Stimulated activated naive CD4-positive, alpha-beta T cell (primary cell): ENCODE results near the gene NPAS1.
A peak's percentile ranks its signal among the peaks of the same experiment; 100 is the strongest.

Experiments
- DNase-seq, 6 experiments: peaks; one replicate each; lab custom pipeline; 2025; lab: John Stamatoyannopoulos, UW

Gene NPAS1

DNA sequence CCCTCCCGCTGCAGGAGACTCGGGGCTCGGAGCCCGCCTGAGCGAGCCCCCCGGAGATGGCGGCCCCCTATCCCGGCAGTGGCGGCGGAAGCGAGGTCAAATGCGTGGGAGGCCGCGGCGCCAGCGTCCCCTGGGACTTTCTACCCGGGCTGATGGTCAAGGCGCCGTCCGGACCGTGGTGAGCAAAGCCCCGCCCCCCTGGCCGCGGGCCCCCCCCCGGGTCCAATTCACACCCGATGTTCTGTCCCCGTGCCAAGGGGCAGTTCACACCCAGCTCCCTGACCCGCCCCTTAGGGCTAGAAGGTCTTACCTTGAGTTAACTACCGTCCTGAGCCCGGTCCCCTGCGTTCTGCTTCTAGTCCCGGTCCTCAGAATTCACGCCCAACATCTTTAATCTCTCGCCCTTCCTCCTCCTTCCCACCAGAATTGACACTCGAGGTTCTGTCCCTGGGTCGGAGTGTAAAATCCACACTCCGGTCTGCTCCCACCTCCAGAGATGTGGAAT, 1.4 kb downstream of the NPAS1 start:
- no peak for DNase-seq

DNA sequence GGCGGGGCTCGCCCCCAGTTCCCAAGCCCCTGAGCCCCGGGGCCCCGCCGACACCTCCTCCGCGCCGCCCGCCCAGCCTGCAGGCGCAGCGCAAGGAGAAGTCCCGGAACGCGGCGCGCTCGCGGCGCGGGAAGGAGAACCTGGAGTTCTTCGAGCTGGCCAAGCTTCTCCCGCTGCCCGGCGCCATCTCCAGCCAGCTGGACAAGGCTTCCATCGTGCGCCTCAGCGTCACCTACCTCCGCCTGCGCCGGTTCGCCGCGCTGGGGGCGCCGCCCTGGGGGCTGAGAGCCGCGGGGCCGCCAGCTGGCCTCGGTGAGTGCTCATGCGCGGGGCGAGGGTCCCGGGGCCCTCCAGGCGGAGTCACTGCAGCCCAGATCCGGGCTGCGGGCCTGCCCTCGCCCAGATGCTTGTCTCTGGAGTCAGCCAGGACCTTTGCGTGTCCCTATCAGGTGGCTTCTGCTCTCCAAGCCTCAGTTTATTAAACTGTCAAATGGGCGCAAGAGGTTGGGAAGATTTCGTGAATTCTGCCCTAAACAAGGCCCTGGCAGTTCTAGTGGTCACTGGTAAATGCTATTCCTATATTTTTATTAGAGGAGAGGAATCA, 2.0 kb downstream of the NPAS1 start:
- no peak for DNase-seq

DNA sequence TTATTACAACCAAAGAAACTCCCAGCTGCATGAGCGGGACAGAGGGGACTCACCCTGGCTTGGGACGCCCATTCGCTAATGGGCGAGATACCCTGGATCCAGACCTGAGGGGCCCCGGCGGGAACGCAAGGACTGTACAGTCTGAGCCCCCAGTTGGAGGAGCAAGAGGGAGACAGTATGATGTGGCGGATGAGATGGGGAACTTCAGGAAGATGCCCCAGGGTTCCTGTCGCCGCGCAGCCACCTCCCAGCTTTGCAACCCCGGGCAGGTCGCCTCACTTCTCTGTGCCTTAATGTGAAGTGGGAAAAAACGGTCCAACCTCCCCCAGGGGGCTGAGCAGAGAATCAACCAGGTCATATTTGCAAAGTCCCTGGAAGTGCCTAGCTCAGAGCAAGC, 2.5 kb downstream of the NPAS1 start:
- no peak for DNase-seq

DNA sequence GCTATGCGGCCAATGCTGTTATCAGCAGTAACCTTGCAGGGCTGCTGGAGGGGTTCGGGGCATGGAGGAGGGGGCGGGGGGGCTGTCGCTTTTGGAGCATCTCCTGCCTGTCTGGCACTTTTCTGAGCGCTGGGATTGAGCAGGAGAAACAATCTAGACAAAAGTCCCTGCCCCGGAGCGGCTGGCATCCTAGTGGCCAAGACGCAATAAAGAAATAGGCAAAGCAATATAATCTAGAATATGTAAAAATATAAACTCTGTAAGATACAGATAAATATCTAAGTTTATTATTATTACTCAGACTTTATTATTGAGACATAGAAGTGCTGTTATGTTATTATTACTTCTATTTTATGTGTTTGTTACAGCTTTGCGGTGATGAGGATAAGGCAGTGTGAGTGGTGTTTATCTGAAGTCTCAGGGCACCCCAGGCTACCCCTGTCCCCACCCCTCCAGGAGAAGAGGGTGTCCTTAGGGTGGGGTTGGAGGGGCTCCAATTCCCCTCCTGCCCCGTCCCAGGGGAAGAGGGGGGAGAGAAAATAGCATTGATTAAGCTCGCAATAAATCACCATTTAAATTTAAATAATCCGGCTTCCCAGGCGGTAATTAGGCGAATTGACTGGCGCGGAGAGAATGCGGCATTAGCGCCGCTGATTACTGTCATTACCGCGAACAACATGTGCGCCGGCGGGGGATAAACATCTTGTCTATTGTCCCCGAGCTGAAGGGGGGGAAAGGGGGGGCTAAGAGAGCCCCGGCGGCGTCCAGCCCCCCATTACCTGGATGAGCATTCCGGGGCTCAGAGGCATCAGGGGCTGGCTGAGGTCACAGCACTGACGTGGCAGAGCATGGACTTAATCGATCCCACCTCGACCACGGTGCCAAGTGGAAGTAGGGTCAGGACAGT, 3.2 kb downstream of the NPAS1 start:
- no peak for DNase-seq

DNA sequence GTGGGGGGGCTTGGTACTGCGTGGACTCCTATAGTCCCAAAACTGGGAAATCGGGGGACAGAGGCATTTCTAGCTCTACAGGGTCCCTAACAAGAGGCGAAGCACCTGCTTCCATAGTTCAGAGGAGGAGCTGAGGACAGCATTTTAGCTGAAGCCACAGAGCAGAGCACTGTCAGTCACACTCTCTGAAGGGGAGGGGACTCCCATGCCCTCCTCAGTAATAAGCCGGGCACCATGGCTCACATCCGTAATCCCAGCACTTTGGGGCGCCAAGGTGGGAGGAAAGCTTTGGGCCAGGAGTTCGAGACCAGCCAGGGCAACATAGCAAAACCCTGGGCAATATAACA, 3.8 kb downstream of the NPAS1 start:
- DNase-seq: no peak

DNA sequence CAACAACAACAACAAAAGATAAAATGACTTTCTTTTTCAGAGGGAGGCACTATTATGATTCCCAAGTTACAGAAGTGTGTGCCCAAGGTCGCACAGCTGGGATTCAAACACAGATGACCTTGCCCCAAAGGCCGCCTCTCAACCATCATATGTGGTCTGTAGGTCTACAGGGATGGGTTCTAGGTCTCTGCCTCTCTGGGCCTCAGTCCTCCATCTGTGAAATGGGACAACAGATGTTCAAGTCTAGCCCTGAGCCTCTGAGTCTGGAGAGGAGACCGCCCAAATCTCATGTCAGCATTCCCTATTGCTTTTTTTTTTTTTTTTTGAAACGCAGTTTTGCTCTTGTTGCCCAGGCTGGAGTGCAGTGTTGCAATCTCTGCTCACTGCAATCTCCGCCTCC, 4.9 kb downstream of the NPAS1 start:
- no peak for DNase-seq

DNA sequence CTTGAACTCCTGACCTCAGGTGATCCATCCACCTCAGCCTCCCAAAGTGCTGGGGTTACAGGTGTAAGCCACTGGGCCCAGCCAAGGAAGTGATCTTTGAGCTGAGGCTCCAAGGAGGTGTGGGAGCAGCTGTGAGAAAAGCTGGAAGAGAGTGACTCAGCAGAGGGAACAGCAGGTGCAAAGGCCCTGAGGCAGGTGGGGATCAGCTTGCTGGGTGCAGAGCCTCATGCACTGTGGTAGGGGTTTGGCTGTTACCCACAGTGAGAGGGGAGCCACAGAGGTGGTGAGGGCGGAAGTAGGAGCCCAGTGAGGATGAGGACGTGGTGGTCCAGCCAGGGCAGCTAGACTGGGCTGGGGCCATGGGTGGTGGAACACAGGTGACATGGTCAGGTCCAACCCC, 6.5 kb downstream of the NPAS1 start:
- no peak for DNase-seq

DNA sequence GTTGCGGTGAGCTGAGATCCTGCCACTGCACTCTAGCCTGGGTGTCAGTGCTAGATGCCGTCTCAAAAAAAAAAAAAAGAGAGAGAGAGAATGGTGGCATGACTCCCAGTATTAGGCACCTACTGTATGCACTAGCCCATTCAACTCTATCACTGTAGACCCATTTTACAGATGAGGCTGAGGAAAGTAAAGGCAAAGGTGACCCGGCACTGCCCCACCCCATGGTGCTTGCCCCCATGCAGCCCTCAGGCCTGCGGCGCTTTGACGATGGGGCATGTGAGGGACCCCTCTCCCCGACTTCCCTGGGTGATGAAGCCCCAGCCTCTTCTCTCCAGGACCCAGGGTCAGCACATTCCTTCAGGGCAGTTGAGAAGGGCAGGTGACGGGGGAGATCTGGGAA, 7.3 kb downstream of the NPAS1 start:
- DNase-seq: no peak

DNA sequence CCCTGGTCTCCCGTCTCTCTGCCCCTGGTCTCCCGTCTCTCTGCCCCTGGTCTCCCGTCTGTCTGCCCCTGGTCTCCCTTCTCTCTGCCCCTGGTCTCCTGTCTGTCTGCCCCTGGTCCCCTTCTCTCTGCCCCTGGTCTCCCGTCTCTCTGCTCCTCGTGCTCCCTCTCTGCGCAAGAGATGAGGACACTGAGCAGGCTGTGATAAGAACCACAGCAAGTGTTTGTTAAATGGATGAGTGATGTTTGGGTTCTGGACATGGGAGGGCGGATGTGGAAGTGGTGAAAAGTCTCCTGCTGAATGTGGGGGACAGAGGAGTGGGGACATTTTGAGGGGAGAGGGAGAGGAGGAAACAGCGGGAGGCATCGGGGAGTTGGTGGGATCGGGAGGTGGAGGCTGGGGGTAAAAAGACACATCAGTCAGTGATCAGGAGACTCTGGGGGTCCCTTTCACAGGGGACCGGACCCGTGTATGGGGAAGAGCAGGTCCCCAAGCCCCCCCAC, 8.0 kb downstream of the NPAS1 start:
- no peak for DNase-seq

DNA sequence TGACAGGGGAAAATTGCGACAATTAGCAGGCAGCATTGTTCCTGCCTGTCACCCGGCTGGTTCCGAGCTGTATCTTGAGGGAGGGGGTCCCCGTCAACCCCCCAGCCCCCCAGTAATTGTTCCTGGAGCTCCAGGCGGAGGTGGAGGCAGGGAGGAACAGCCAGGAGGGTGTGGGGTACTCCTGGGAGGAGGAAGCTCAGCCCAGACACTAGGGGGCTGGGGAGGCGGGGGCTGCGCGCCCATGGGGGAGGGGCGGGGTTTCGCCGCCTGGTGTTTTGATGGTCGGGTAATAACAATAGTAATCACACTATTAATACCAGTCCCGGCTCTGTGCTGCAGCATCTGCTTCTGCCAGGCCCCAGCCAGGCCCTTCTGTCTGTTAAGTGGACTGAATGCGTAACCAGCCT, 8.6 kb downstream of the NPAS1 start:
- no peak for DNase-seq

DNA sequence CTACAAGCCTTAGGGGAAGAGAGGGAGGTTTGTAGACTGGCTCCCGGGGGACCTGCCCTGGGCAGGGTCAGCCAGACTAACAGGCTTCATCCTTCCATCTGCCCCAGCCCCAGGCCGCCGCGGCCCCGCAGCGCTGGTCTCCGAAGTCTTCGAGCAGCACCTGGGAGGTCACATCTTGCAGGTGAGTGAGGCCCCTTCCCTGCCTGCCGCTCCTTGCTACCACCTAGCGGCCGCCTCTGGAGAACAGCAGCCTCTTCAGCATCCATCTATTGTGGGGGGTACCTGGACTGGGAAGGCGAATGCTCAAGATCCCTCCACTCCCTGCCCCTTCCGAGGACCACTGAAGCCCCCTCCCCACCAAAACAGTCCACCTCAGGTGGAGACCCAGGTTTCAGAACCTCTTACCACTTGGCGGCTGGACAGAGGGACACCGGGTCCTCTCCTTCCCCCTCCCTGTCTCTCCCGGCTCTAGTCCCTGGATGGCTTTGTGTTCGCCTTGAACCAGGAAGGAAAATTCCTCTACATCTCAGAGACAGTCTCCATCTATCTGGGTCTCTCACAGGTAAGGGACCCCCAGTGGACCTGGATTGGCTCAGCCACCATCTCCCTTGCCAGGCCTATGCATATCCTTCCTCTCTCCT, 12.7 kb downstream of the NPAS1 start:
- DNase-seq: peak; percentile 15 to 66 (median 50)

DNA sequence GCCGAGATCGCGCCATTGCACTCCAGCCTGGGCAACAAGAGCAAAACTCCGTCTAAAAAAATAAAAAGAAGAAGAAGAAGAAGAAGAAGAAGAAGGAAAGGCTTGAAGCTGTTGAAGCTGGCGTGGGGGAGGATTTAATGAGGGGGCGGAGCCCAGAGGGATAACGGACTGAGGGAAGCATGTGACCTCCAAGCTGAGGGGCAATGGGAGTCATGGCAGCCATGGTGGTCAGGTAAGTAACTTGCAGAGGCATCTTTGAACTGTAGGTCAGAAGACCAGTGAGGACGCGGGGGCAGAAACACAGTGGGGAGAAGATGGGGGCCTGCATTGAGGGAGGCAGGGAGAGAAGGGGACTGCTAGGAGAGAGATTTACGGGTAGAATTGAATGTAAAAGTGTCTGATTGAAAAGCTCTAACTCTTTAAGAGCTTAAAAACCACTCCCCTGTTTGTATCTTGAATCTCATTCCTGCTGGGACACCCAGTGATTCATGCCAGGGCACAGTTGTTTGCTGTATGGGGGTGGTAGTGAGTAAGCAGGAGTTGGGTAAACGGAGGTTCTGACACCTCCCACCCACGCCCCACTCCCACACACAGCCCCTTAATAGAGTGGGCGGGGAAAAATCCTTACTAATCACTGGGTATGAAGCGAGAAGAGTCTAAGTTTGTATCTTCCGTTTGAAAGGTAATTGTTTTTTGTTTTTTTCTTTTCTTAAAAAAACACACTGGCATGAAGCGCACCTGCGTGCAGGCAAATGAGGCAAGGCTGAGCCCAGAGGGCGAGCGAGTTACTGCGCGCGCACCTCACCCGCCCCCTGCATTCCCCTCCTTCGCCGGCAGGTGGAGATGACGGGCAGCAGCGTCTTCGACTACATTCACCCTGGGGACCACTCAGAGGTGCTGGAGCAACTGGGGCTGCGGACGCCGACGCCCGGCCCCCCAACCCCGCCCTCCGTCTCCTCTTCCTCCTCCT, 15.8 kb downstream of the NPAS1 start:
- peak; percentile 89 to 98 (median 94) for DNase-seq

DNA sequence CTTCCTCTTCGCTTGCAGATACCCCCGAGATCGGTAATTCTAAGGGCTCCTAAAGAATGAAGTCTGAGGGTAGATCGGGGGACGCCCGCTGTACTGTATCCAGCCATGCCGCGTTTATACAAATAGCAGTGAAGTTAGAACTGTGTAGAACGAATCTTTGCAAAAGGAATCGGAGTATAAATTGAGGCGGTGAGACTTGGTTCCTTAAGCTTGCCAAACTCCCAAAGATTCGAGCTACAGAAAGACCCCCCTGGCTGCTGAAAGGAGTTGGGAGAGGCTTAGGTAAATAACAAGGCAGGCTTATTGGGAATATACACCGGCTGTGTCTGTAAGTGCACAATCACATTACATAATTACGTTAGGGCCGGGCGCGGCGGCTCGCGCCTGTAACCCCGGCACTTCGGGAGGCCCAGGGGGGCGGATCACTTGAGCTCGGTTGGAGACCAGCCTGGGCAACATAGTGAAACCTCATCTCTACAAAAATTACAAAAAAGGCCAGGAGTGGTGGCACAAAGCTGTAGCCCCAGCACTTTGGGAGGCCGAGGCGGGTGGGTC, 16.5 kb downstream of the NPAS1 start:
- peak in 1 of 6 experiments; percentile 47 for DNase-seq

DNA sequence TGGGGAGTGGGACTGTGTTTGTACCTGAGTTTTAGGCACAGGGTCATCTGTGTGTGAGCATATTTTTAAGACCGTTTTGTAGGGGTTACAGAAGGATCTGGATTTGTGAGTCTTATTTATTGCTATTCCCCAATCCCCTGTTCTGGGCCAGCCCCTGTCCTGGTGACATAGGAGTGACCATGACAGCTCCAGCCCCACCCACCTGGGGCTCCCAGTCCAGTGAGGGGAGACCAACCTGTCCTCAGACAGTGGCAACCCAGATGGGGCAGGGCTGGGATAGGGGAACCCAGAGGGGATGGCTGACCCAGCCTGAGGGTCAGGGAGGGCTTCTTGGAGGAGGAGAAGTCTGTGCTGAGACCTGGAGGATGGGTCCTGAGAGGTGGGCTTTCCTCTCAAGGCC, 18.1 kb downstream of the NPAS1 start:
- DNase-seq: no peak

DNA sequence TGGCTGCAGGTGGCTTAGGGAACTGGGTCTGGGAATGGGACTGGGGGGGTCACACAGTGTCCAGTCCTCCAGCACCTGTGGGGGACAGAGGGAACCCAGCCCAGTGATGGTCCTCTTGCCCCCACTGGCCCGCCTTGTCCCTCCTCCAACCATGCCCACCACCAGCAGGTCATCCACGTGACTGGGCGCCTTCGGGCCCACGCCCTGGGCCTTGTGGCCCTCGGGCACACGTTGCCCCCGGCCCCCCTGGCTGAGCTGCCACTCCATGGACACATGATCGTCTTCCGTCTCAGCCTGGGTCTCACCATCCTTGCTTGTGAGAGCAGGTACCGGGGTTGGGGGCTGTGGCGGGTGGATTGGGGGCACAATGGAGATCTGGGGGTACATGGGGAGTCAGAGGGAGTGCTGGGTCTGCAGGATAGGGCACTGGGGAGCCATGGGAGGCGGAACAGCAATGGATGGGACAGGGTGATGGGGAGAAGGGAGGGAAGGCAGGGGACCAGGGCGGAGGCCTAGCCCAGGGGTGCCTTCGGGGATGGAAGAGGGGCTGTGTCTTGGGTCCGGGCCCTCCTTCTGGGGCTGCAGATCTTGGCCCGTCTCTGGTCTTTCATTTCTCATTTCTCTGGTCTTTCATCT, 19.7 kb downstream of the NPAS1 start:
- DNase-seq: no peak

DNA sequence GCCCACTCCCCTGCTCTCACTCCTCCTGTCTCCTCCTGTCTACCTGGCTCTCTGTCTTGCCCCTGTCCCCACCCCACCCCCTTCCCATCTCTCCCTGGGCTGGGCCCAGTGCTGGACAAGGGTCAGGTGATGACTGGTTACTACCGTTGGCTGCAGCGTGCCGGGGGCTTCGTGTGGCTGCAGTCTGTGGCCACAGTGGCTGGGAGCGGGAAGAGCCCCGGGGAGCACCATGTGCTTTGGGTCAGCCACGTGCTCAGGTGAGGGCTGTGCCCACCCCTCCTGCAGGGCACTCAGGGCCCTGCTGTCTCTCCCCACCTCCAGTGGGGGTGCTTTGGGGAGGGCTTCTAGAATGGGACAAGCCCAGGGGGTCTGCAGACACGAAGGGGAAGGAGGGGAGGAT, 21.2 kb downstream of the NPAS1 start:
- no peak for DNase-seq

DNA sequence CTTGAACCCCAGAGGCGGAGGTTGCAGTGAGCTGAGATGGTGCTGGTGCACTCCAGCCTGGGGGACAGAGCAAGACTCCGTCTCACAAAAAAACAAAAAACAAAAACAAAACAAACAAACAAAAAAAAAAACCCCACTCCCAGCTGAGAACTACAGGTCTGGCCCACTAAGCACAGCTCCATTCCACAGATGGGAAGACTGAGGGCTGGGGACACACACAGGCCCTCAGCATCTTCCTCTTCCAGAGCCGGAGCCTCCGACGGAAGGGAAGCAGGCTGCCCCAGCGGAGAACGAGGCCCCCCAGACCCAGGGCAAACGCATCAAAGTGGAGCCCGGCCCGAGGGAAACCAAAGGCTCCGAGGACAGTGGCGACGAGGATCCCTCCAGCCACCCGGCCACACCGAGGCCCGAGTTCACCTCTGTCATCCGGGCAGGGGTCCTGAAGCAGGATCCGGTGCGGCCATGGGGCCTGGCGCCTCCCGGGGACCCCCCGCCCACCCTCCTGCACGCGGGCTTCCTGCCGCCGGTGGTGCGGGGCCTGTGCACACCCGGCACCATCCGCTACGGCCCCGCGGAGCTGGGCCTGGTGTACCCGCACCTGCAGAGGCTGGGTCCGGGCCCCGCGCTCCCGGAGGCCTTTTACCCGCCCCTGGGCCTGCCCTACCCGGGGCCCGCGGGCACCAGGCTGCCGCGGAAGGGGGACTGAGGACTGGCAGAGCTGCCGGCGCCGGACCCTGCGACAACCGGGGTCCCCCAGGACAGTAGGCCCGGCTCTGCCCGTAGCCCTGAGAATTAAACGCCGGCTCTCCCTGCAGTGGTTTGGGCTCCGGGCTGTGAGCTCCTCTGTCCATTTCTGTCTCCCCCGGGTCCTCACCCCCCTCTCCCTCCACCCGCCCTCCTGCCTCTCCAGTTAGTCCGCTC, 25.6 kb downstream of the NPAS1 start:
- DNase-seq: no peak

DNA sequence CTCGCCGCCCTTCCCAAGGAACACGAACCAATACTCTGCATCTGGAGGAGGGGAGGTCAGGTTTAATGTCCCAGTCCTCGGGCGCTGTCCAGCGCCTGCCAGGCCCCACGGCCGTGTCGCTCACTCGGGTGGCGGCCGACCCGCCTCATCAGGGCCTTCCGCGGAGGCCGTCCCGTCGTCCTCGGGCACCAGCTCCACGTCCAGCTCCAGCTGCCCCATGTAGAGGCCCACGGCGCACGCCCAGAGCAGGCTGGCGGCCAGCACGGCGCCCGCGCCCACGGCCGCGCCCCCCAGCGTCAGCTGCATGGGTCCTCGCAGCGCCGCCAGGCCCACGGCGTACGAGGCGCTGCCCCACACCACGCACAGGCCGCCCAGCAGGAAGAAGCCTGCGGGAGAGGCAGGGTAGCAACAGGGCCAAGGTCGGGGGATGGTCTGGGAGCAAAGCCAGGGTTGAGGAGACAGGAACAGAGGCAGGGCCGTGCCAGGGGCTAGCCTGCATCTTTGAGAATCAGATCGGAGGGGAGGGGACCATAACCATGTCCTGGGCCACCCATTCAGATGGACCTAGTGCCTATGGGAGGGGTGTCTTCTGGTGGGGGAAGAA, 26.3 kb downstream of the NPAS1 start:
- no peak for DNase-seq

DNA sequence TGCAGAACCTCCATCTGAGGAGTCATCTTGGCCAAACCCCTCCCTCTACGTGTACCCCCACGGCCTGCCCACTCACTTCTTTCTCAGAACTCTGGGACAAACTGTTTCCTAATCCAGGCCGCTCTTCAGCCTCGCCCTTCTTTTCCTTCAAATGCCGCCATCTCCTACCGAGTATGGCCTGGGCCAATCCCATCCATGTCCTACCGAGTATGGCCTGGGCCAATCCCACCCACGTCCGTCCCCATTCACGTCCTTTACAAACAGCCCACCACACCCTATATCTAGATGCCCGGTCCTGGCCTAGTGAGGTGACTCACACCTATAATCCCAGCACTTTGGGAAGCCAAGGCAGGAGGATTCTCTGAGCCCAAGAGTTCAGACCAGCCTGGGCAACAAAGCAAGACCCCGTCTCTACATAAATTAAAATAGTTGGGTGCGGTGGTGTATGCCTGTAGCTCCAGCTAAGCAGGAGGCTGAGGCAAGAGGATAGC, 27.7 kb downstream of the NPAS1 start:
- no peak for DNase-seq
